Naive thymus-derived CD4-positive, alpha-beta T cell (primary cell): ENCODE measurements around the gene CCDC85C. TPM values are rescaled to one million over a fixed set of nuclear protein-coding genes. Genes with fewer than 3 reads are reported as not detected.

ENCODE experiments used
- ATAC-seq: fragments of 150-1000 bp; cut with Tn5 transposase; 2 replicates; pipeline ENCODE4 v1.10.0; 2021; ENCODE audit warnings: mild to moderate bottlenecking, moderate library complexity
- CTCF ChIA-PET: fragments of 350-600 bp; sonication (Branson Sonifier 250); formaldehyde crosslinking; loops from one replicate; lab custom pipeline; 2021; ENCODE audit warnings: antibody characterized with exemption; lab: Charles Lee
- POLR2A ChIA-PET: fragments of 350-600 bp; sonication (Branson Sonifier 250); formaldehyde crosslinking; loops from one replicate; lab custom pipeline; 2021; ENCODE audit warnings: antibody characterized with exemption, inconsistent platforms; lab: Charles Lee
- DNase-seq, 9 donors: peaks; one replicate each; pipeline versions ENCODE4 v3.0.0 to v3.0.0-alpha.2; 2020 to 2022; ENCODE audit warnings: mixed read lengths in 1 of 9
- H3K27ac ChIP-seq: one replicate; pipeline ENCODE4 v1.7.0; 2013; ENCODE audit warnings: mild to moderate bottlenecking, low read depth, low read length, moderate library complexity
- H3K27me3 ChIP-seq, 2 donors: one replicate each; pipeline ENCODE4 v1.7.0; 2013; ENCODE audit warnings: low read length in 2 of 2, mild to moderate bottlenecking in 2 of 2, moderate library complexity in 2 of 2; ENCODE audit not compliant: control insufficient read depth in 2 of 2, insufficient read depth in 2 of 2
- H3K36me3 ChIP-seq, 3 experiments: 1 replicate in 2 of 3; 2 replicates in 1 of 3; pipeline ENCODE4 v1.7.0; 2013; ENCODE audit warnings: low read length in 3 of 3, mild to moderate bottlenecking in 3 of 3, moderate library complexity in 1 of 3; ENCODE audit not compliant: insufficient read depth in 3 of 3, control insufficient read depth in 2 of 3
- H3K4me1 ChIP-seq, 2 donors: one replicate each; pipeline ENCODE4 v1.7.0; 2013; ENCODE audit warnings: low read length in 2 of 2, mild to moderate bottlenecking in 2 of 2, moderate library complexity in 1 of 2; ENCODE audit not compliant: control insufficient read depth in 2 of 2, insufficient read depth in 2 of 2
- H3K4me3 ChIP-seq: 2 replicates; pipeline ENCODE4 v1.7.0; 2013; ENCODE audit warnings: mild to moderate bottlenecking, low read length
- H3K9me3 ChIP-seq, 3 experiments: 1 replicate in 2 of 3; 2 replicates in 1 of 3; pipeline ENCODE4 v1.7.0; 2013; ENCODE audit warnings: low read length in 3 of 3; ENCODE audit not compliant: control insufficient read depth in 2 of 3
- H3K27ac Mint-ChIP-seq, 9 donors: one replicate each; pipeline ENCODE4 v1.8.0; 2020 to 2022; ENCODE audit warnings: mixed read lengths in 9 of 9, mild to moderate bottlenecking in 8 of 9, moderate library complexity in 5 of 9, inconsistent platforms in 2 of 9
- H3K27me3 Mint-ChIP-seq, 5 donors: one replicate each; pipeline ENCODE4 v1.8.0; 2021 to 2022; ENCODE audit warnings: mixed read lengths in 5 of 5, mild to moderate bottlenecking in 1 of 5
- H3K36me3 Mint-ChIP-seq, 5 donors: one replicate each; pipeline ENCODE4 v1.8.0; 2020 to 2022; ENCODE audit warnings: mixed read lengths in 5 of 5, mild to moderate bottlenecking in 3 of 5, inconsistent platforms in 1 of 5
- H3K4me1 Mint-ChIP-seq, 7 donors: one replicate each; pipeline ENCODE4 v1.8.0; 2020 to 2022; ENCODE audit warnings: mixed read lengths in 7 of 7, mild to moderate bottlenecking in 3 of 7, inconsistent platforms in 1 of 7
- H3K4me3 Mint-ChIP-seq, 10 donors: one replicate each; pipeline ENCODE4 v1.8.0; 2020 to 2022; ENCODE audit warnings: mild to moderate bottlenecking in 10 of 10, mixed read lengths in 10 of 10, moderate library complexity in 6 of 10, inconsistent platforms in 2 of 10
- H3K9me3 Mint-ChIP-seq, 11 donors: one replicate each; pipeline ENCODE4 v1.8.0; 2020 to 2022; ENCODE audit warnings: mixed read lengths in 11 of 11, mild to moderate bottlenecking in 4 of 11, inconsistent platforms in 1 of 11, moderate library complexity in 1 of 11
- intact Hi-C, 2 donors: fragments of 100-400 bp; cut with micrococcal nuclease; formaldehyde crosslinking; loops; one replicate each; pipeline ENCODE4 v1.15.1; 2023
- polyA plus RNA-seq, 2 donors: library from polyadenylated mRNA; unstranded; fragments of 300-500 nt; fragmentation: Illumina TruSeq; gene quantifications; one replicate each; pipeline ENCODE4 v1.2.3, GENCODE V29; 2021
- total RNA-seq, 6 experiments: library from RNA in 5 of 6; stranded (reverse) in 5 of 6; gene quantifications; 1 replicate in 5 of 6; 2 replicates in 1 of 6; pipeline ENCODE4 v1.2.3 and lab custom pipeline; 2021 to 2026

The CCDC85C gene
- total and polyA plus RNA-seq, 7 experiments from 2014 or later: 0.76 to 9.9 (median 7.8) TPM

- H3K4me1 ChIP-seq: peaks cover 16 to 19% of the 10 kb centered on the region in 2 donors
- peaks cover 0 to 7% (median 0%) of the 10 kb centered on the region in 3 experiments for H3K36me3 ChIP-seq
- CTCF ChIA-PET: interaction anchor here (0.6 to 1.4 kb wide), 3 partner anchors 23 to 81 kb away, joined by 4 to 7 read pairs (median 5); partner anchors contain the start of gene CYP46A1
- H3K9me3 Mint-ChIP-seq: no peaks in the 10 kb centered on the region
- POLR2A ChIA-PET: interaction anchor here (1.1 to 5.4 kb wide), 5 partner anchors 10 to 459 kb away, joined by 3 to 38 read pairs (median 3); partner anchors contain the start of genes CCNK, EVL and SETD3
- peak; percentile 51 to 84 (median 78) for DNase-seq
- peak overlapping the region; percentile 80 for H3K27ac ChIP-seq
- peaks cover 0 to 13% (median 0%) of the 10 kb centered on the region in 5 donors for H3K27me3 Mint-ChIP-seq
- intact Hi-C loops: loop anchor here (1.0 to 10.0 kb wide), 7 partner anchors 23 to 939 kb away; partner anchors contain the start of genes CYP46A1 (in 1 of the 2), EVL (in 1 of the 2) and WDR25 (in 1 of the 2)
- H3K27ac Mint-ChIP-seq: peak overlapping the region; percentile 85 to 97 (median 93)
- peak overlapping the region; percentile 83 to 97 (median 94) for H3K4me3 Mint-ChIP-seq
- no peaks in the 10 kb centered on the region for H3K27me3 ChIP-seq
- no peaks in the 10 kb centered on the region for H3K9me3 ChIP-seq
- peak; percentile 48 for ATAC-seq
- H3K4me1 Mint-ChIP-seq: peaks cover 7 to 39% (median 34%) of the 10 kb centered on the region in 7 donors
- H3K36me3 Mint-ChIP-seq: no peaks in the 10 kb centered on the region
- H3K4me3 ChIP-seq: peak overlapping the region; percentile 95
Observed at GRCh38 chr14:99605299-99605961, 1.4 kb upstream of the CCDC85C start.

GRCh38 chr14:99604766-99605298 lies 825 bp upstream of the CCDC85C start:
- Histone ChIP-seq H3K27ac (peak overlapping the region; percentile 80), H3K27me3 (no peaks in the 10 kb centered on the region), H3K36me3 (peaks cover 0 to 7% (median 0%) of the 10 kb centered on the region in 3 experiments), H3K4me3 (peak overlapping the region; percentile 95), H3K4me1 (peaks cover 16 to 19% of the 10 kb centered on the region in 2 donors), H3K9me3 (no peaks in the 10 kb centered on the region)
- Mint-ChIP-seq H3K9me3 (no peaks in the 10 kb centered on the region), H3K27ac (peak overlapping the region; percentile 85 to 97 (median 93)), H3K4me1 (peaks cover 7 to 43% (median 38%) of the 10 kb centered on the region in 7 donors), H3K4me3 (peak overlapping the region; percentile 83 to 97 (median 94)), H3K27me3 (peaks cover 0 to 13% (median 0%) of the 10 kb centered on the region in 5 donors), H3K36me3 (no peaks in the 10 kb centered on the region)
- intact Hi-C loops: loop anchor here (1.0 to 10.0 kb wide), 11 partner anchors 24 to 940 kb away; partner anchors contain the start of genes CCNK (in 2 of the 2), CYP46A1 (in 2 of the 2), EML1 (in 1 of the 2) and EVL (in 1 of the 2)
- DNase-seq (peak in 2 of 9 donors; percentile 45 to 56), ATAC-seq (peak; percentile 13)
- POLR2A ChIA-PET: interaction anchor here (1.1 to 5.4 kb wide), 5 partner anchors 10 to 460 kb away, joined by 3 to 38 read pairs (median 11); partner anchors contain the start of genes CCNK, EVL and SETD3
- CTCF ChIA-PET: interaction anchor here (1.4 kb wide), 1 partner anchor 80 kb away, joined by 7 read pairs; no protein-coding TSS in a partner anchor

DNA sequence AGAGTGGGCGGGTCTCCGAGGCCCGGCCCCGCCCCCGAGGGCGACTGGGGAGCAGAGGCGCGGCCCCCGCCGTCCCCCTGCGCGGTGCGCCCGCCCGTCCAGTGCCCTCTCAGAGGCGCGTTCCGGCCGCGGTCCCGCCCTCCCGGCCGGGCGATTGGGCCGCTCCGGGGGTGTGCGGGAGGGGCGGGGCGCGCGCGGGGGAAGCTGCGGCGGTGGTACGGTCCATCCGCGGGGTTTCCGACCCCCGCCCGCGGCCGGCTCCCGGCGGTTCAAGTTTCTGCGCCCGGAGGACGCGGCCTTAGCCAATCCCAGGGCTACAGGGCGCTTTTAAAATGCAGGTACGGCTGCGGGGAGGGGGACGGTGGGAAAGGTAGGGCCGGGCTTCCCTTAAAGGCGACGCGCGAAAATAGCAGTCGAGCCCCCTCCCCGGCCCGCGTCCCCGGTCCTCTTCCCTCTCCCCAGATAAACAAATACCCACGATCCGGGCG lies 315 bp upstream of the CCDC85C start:
- Mint-ChIP-seq H3K4me3 (peak overlapping the region; percentile 83 to 97 (median 91)), H3K27me3 (peaks cover 0 to 13% (median 0%) of the 10 kb centered on the region in 5 donors), H3K27ac (peak overlapping the region; percentile 62 to 97 (median 86)), H3K4me1 (peaks cover 7 to 40% (median 38%) of the 10 kb centered on the region in 7 donors), H3K9me3 (no peaks in the 10 kb centered on the region), H3K36me3 (no peaks in the 10 kb centered on the region)
- H3K4me1 ChIP-seq: peaks cover 16 to 19% of the 10 kb centered on the region in 2 donors
- POLR2A ChIA-PET: interaction anchor here (1.1 to 5.4 kb wide), 4 partner anchors 9 to 460 kb away, joined by 3 to 38 read pairs (median 14); partner anchors contain the start of genes CCNK, EVL and SETD3
- H3K4me3 ChIP-seq: peak overlapping the region; percentile 95
- peaks cover 0 to 7% (median 0%) of the 10 kb centered on the region in 3 experiments for H3K36me3 ChIP-seq
- intact Hi-C loops: loop anchor here (1.0 to 10.0 kb wide), 10 partner anchors 24 to 940 kb away; partner anchors contain the start of genes CCNK (in 2 of the 2), CYP46A1 (in 1 of the 2), EML1 (in 1 of the 2) and EVL (in 1 of the 2)
- H3K27ac ChIP-seq: peak overlapping the region; percentile 80
- no peaks in the 10 kb centered on the region for H3K27me3 ChIP-seq
- CTCF ChIA-PET: no interaction called here
- DNase-seq: peak; percentile 93 to 99 (median 97)
- H3K9me3 ChIP-seq: no peaks in the 10 kb centered on the region
- peak; percentile 95 for ATAC-seq

- no peak overlapping the region for H3K4me3 ChIP-seq
- intact Hi-C loops: loop anchor here in 1 of 2 donors (10.0 kb wide), 3 partner anchors 462 to 942 kb away; partner anchors contain the start of gene EVL
- ATAC-seq: no peak
- peaks cover 0 to 7% (median 0%) of the 10 kb centered on the region in 3 experiments for H3K36me3 ChIP-seq
- ChIA-PET POLR2A (interaction anchor here (1.3 to 5.4 kb wide), 3 partner anchors 8 to 122 kb away, joined by 6 to 38 read pairs (median 11); partner anchors contain the start of genes CCNK and SETD3), CTCF (interaction anchor here (1.0 kb wide), 1 partner anchor 122 kb away, joined by 4 read pairs; the partner anchor contains the start of gene SETD3)
- no peaks in the 10 kb centered on the region for H3K9me3 ChIP-seq
- no peaks in the 10 kb centered on the region for H3K9me3 Mint-ChIP-seq
- H3K4me1 ChIP-seq: peaks cover 16 to 19% of the 10 kb centered on the region in 2 donors
- peak overlapping the region in 2 of 9 donors; percentile 39 to 83 for H3K27ac Mint-ChIP-seq
- no peaks in the 10 kb centered on the region for H3K27me3 ChIP-seq
- no peak overlapping the region for H3K27ac ChIP-seq
- DNase-seq: peak in 1 of 9 donors; percentile 2
- H3K36me3 Mint-ChIP-seq: no peaks in the 10 kb centered on the region
- H3K27me3 Mint-ChIP-seq: peaks cover 0 to 13% (median 0%) of the 10 kb centered on the region in 5 donors
- peak overlapping the region; percentile 67 to 82 (median 77) for H3K4me3 Mint-ChIP-seq
- peaks cover 9 to 41% (median 38%) of the 10 kb centered on the region in 7 donors for H3K4me1 Mint-ChIP-seq
Observed at GRCh38 chr14:99602788-99603415, 1.1 kb downstream of the CCDC85C start.

DNA sequence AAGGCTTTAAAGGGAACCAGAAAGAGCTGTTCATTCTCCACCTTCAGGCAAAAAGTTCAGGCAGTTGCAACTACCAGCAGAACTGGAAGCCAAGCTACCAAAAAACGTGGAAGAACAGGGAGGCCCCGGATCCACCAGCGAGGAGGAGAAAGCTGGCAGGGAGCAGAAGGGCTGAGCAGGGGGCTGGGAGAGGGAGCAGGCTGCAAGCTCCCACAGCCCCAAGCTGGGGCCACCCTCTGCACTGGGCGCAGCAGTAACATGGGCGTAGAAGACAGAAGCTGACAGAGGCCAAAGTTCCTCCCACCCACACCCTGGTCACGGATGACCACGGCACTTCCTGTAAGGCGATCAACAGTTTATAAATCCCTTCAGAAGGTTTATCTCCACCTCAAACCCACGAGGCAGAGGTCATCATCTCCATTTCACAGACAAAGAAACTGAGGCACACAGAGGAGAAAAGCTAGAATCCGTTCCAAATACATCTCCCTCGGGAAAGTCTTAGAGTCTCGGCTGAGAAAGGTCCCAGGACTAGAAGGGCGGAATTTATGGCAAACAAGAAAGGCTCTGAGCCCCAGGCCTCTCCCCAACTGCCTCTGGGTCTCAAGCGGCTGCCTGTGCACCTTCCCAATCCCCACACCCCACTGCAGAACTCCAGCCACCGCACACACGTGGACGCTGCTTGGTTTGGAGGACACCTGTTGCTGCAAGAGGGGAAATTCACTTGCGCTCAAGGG lies 1.8 kb downstream of the CCDC85C start:
- CTCF ChIA-PET: interaction anchor here (0.6 kb wide), 1 partner anchor 25 kb away, joined by 4 read pairs; no protein-coding TSS in a partner anchor
- intact Hi-C loops: loop anchor here in 1 of 2 donors (10.0 kb wide), 3 partner anchors 463 to 943 kb away; partner anchors contain the start of gene EVL
- peaks cover 16 to 19% of the 10 kb centered on the region in 2 donors for H3K4me1 ChIP-seq

More for the DNA sequence above, 1.8 kb downstream of the CCDC85C start:
- peaks cover 0 to 7% (median 0%) of the 10 kb centered on the region in 3 experiments for H3K36me3 ChIP-seq
- POLR2A ChIA-PET: interaction anchor here (1.2 kb wide), 1 partner anchor 77 kb away, joined by 4 read pairs; no protein-coding TSS in a partner anchor
- peak overlapping the region; percentile 67 to 82 (median 77) for H3K4me3 Mint-ChIP-seq
- ATAC-seq (no peak), DNase-seq (no peak)
- H3K9me3 ChIP-seq: no peaks in the 10 kb centered on the region
- H3K27me3 Mint-ChIP-seq: peaks cover 0 to 13% (median 0%) of the 10 kb centered on the region in 5 donors
- H3K27me3 ChIP-seq: no peaks in the 10 kb centered on the region
- no peaks in the 10 kb centered on the region for H3K36me3 Mint-ChIP-seq
- H3K4me3 ChIP-seq: no peak overlapping the region
- H3K9me3 Mint-ChIP-seq: no peaks in the 10 kb centered on the region
- peaks cover 15 to 47% (median 34%) of the 10 kb centered on the region in 7 donors for H3K4me1 Mint-ChIP-seq
- H3K27ac Mint-ChIP-seq: peak overlapping the region in 8 of 9 donors; percentile 4 to 90 (median 78)
- no peak overlapping the region for H3K27ac ChIP-seq
